Measurements from ENCODE around the gene MAST4. TPM values are rescaled to one million over a fixed set of nuclear protein-coding genes. Genes with fewer than 3 reads are reported as not detected.
A peak's percentile ranks its signal among the peaks of the same experiment; 100 is the strongest.

Gene MAST4
- total and polyA plus RNA-seq, 2 donors: 17.0 to 18.8 TPM

- H3K4me3 ChIP-seq (ENCODE audit: low read length in 2 of 2): no peak overlapping the region
- 90% methylated on average over 12 of the region's 12 CpGs for WGBS
These were observed 618.7 kb downstream of the MAST4 start for GRCh38 chr5:67214707-67215447.

GRCh38 chr5:67215519-67216471 lies 619.6 kb downstream of the MAST4 start:
- Histone ChIP-seq H3K27ac (ENCODE audit: low read depth in 1 of 2, low read length in 1 of 2) (peak overlapping the region; percentile 78 to 87), H3K9me3 (ENCODE audit: control insufficient read depth in 2 of 2, insufficient read depth in 1 of 2, low read length in 1 of 2) (no peaks in the 10 kb centered on the region), H3K4me3 (ENCODE audit: low read length in 2 of 2) (peak overlapping the region in 1 of 2 donors; percentile 5), H3K27me3 (ENCODE audit: control insufficient read depth in 2 of 2, insufficient read depth in 1 of 2, low read length in 1 of 2) (no peaks in the 10 kb centered on the region), H3K36me3 (ENCODE audit: control insufficient read depth in 2 of 2, insufficient read depth in 2 of 2, low read length in 1 of 2) (no peaks in the 10 kb centered on the region), H3K4me1 (ENCODE audit: control insufficient read depth in 2 of 2, insufficient read depth in 2 of 2, low read length in 2 of 2) (peaks cover 13 to 26% of the 10 kb centered on the region in 2 donors)
- 52% methylated on average over 19 of the region's 19 CpGs for WGBS
- peak in 6 of 9 donors; percentile 64 to 92 (median 76) for DNase-seq (ENCODE audit: low read depth in 6 of 9, low spot score in 9 of 9)

More at GRCh38 chr5:67214707-67215447, 618.7 kb downstream of the MAST4 start:
- Histone ChIP-seq H3K9me3 (ENCODE audit: control insufficient read depth in 2 of 2, insufficient read depth in 1 of 2, low read length in 1 of 2) (no peaks in the 10 kb centered on the region), H3K27me3 (ENCODE audit: control insufficient read depth in 2 of 2, insufficient read depth in 1 of 2, low read length in 1 of 2) (no peaks in the 10 kb centered on the region), H3K27ac (ENCODE audit: low read depth in 1 of 2, low read length in 1 of 2) (peak overlapping the region in 1 of 2 donors; percentile 87), H3K4me1 (ENCODE audit: control insufficient read depth in 2 of 2, insufficient read depth in 2 of 2, low read length in 2 of 2) (peaks cover 13 to 26% of the 10 kb centered on the region in 2 donors), H3K36me3 (ENCODE audit: control insufficient read depth in 2 of 2, insufficient read depth in 2 of 2, low read length in 1 of 2) (no peaks in the 10 kb centered on the region)
- DNase-seq (ENCODE audit: low read depth in 6 of 9, low spot score in 9 of 9): no peak

GRCh38 chr5:67216564-67216963 lies 620.4 kb downstream of the MAST4 start:
- H3K4me3 ChIP-seq (ENCODE audit: low read length in 2 of 2): no peak overlapping the region
- H3K27me3 ChIP-seq (ENCODE audit: control insufficient read depth in 2 of 2, insufficient read depth in 1 of 2, low read length in 1 of 2): no peaks in the 10 kb centered on the region

More at GRCh38 chr5:67216564-67216963, 620.4 kb downstream of the MAST4 start:
- H3K4me1 ChIP-seq (ENCODE audit: control insufficient read depth in 2 of 2, insufficient read depth in 2 of 2, low read length in 2 of 2): peaks cover 17 to 30% of the 10 kb centered on the region in 2 donors
- H3K36me3 ChIP-seq (ENCODE audit: control insufficient read depth in 2 of 2, insufficient read depth in 2 of 2, low read length in 1 of 2): no peaks in the 10 kb centered on the region
- peak overlapping the region; percentile 78 to 87 for H3K27ac ChIP-seq (ENCODE audit: low read depth in 1 of 2, low read length in 1 of 2)
- 97% methylated on average over 1 of the region's 1 CpG for WGBS
- no peak for DNase-seq (ENCODE audit: low read depth in 6 of 9, low spot score in 9 of 9)
- no peaks in the 10 kb centered on the region for H3K9me3 ChIP-seq (ENCODE audit: control insufficient read depth in 2 of 2, insufficient read depth in 1 of 2, low read length in 1 of 2)
